Activated CD4-positive, alpha-beta memory T cell treated with anti-CD3 and anti-CD28 coated beads, Interleukin-2, amount 10 ng/mL, durations not matched to agents 7 days and 5 days (primary cell): ENCODE measurements around the gene IFT122. TPM values are rescaled to one million over a fixed set of nuclear protein-coding genes. Genes with fewer than 3 reads are reported as not detected.

Source experiments
- CTCF ChIA-PET: fragments of 350-600 bp; sonication (Branson Sonifier 250); formaldehyde crosslinking; loops from one replicate; lab custom pipeline; 2021; ENCODE audit warnings: antibody characterized with exemption, inconsistent platforms; lab: Charles Lee
- POLR2A ChIA-PET: fragments of 350-600 bp; sonication (Branson Sonifier 250); formaldehyde crosslinking; loops from one replicate; lab custom pipeline; 2021; ENCODE audit warnings: antibody characterized with exemption; lab: Charles Lee
- DNase-seq: peaks from one replicate; pipeline ENCODE4 v3.0.0-alpha.2; 2020
- H3K27ac Mint-ChIP-seq: one replicate; pipeline ENCODE4 v1.8.0; 2021; ENCODE audit warnings: mild to moderate bottlenecking, mixed read lengths
- H3K27me3 Mint-ChIP-seq: one replicate; pipeline ENCODE4 v1.8.0; 2021; ENCODE audit warnings: mixed read lengths
- H3K36me3 Mint-ChIP-seq: one replicate; pipeline ENCODE4 v1.8.0; 2021; ENCODE audit warnings: low read depth, mixed read lengths
- H3K4me1 Mint-ChIP-seq: one replicate; pipeline ENCODE4 v1.8.0; 2021; ENCODE audit warnings: mixed read lengths
- H3K4me3 Mint-ChIP-seq: one replicate; pipeline ENCODE4 v1.8.0; 2021; ENCODE audit warnings: mild to moderate bottlenecking, mixed read lengths
- H3K9me3 Mint-ChIP-seq: one replicate; pipeline ENCODE4 v1.8.0; 2021; ENCODE audit warnings: mixed read lengths
- total RNA-seq, 2 experiments: library from RNA; stranded (reverse); gene quantifications; one replicate each; pipeline ENCODE4 v1.2.3, GENCODE V29; 2021

The IFT122 gene
- total RNA-seq, 2 experiments from 2014 or later = 22.6 to 22.8 TPM

DNA sequence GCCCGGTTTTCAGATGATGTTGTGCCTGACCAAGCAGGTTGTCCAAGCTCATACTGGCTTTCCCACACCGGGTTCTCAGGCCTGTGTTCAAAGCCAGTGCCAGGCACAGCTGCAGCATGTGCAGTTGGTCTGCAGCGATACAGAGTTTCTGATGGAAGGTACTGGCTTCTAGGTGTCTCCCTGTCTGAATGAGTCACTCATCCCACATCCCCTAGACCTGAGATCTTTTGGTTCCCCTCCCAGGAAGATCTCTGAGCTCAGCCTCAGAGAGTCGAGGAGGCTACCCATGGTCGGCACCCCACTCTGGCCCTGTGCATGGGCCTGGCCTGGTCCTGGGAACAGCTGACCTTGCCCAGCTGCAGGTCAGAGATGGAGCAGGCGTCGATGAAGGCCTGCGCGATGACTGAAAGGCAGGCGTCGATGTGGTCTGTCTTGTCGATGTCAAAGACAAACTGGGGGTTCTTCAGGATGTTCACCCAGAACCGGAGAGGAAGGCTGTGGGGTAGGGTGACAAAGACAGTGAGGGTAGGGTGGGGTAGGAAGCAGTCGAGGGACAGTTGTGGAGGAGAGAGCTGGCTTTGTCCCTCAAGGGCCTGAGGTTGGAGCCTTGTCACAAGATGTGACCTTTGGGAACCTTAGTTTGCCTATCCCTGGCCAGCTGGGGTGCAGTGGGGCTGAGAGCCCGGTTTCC, 118.2 kb downstream of the IFT122 start:
- ChIA-PET POLR2A (interaction anchor here (0.9 to 2.2 kb wide), 2 partner anchors 10 to 18 kb away, joined by 3 to 11 read pairs; no protein-coding TSS in a partner anchor), CTCF (interaction anchor here (0.6 to 1.4 kb wide), 2 partner anchors 47 to 68 kb away, joined by 3 to 5 read pairs; no protein-coding TSS in a partner anchor)
- no peaks in the 10 kb centered on the region for H3K9me3 Mint-ChIP-seq
- no peak overlapping the region for H3K4me3 Mint-ChIP-seq
- no peaks in the 10 kb centered on the region for H3K36me3 Mint-ChIP-seq
- H3K4me1 Mint-ChIP-seq = peaks cover 28% of the 10 kb centered on the region
- peak overlapping the region; percentile 65 for H3K27ac Mint-ChIP-seq
- no peak for DNase-seq
- H3K27me3 Mint-ChIP-seq = peaks cover 10% of the 10 kb centered on the region

DNA sequence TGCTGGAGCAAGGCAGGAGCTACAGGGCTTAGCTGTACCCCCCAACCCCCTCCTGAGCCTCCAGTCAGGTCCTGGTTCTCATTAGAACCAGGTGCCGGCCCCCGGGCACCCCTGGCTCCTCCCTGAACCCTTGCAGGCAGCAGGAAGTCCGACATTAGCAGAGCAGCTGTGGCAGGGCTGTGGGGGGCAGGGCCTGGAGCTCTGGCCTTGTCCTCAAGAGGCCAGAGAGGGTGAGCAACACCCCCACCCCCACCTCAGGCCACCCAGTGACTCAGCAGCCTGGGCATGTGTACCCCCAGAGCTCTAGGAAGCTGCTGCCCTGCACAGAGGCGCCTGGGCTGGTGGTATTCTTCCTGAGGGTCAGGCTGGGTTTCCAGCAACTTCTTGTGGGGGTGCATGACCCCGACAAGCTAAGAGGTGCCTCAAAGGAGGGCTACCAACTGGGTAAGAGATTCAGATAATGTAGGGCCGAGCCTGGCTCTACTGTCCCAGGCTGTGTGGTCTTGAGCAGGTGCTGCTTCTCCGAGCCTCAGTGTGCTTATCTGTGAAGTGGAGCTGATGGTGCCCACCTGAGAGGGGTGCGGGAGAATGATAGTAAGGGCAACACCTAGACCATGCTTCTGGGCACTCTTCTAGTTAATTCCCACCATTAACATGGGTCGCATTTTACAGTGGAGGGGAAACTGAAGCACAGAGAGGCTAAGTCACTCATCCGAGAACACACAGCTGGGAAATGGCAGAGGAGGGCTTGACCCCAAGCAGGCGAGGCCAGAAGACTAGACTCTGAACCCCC, 118.9 kb downstream of the IFT122 start:
- CTCF ChIA-PET = interaction anchor here (0.6 to 1.4 kb wide), 3 partner anchors 46 to 297 kb away, joined by 3 to 5 read pairs (median 3); no protein-coding TSS in a partner anchor
- no peaks in the 10 kb centered on the region for H3K9me3 Mint-ChIP-seq
- H3K4me1 Mint-ChIP-seq = peaks cover 22% of the 10 kb centered on the region
- no peaks in the 10 kb centered on the region for H3K36me3 Mint-ChIP-seq
- POLR2A ChIA-PET = interaction anchor here (0.9 to 2.2 kb wide), 2 partner anchors 9 to 17 kb away, joined by 3 to 11 read pairs; no protein-coding TSS in a partner anchor
- H3K4me3 Mint-ChIP-seq = no peak overlapping the region
- peaks cover 9% of the 10 kb centered on the region for H3K27me3 Mint-ChIP-seq
- H3K27ac Mint-ChIP-seq = no peak overlapping the region
- no peak for DNase-seq

DNA sequence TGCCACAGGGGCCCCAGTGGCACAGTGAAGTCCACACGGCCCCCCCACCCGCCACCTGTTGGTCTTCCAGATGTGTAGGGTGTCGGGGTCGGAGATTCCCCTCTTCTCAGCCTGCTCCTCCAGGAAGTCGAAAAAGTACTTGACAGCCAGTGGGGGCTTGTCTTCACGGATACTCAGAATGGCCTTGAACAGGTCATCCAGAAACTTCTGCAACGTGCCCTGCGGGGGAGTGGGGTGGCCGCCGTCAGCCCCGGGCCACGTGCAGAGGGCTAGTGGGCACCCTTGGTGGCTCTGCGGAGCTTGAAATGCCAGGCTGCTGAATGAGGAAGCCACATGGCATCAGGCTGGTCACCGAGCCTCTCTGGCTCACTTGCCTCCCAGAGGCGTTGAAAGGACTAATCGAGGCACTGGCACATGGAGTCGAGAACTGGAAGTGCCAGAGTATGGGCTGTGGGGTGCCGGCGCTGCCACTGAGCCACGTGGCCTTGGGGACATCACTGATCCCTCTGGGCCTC, 119.6 kb downstream of the IFT122 start:
- CTCF ChIA-PET = interaction anchor here (0.6 to 1.4 kb wide), 2 partner anchors 69 to 297 kb away, joined by 3 to 5 read pairs; no protein-coding TSS in a partner anchor
- H3K27ac Mint-ChIP-seq = no peak overlapping the region
- H3K4me1 Mint-ChIP-seq = peaks cover 16% of the 10 kb centered on the region
- no peaks in the 10 kb centered on the region for H3K36me3 Mint-ChIP-seq
- H3K9me3 Mint-ChIP-seq = no peaks in the 10 kb centered on the region
- POLR2A ChIA-PET = interaction anchor here (2.2 kb wide), 1 partner anchor 16 kb away, joined by 11 read pairs; no protein-coding TSS in a partner anchor
- peaks cover 3% of the 10 kb centered on the region for H3K27me3 Mint-ChIP-seq
- H3K4me3 Mint-ChIP-seq = no peak overlapping the region
- DNase-seq = no peak

DNA sequence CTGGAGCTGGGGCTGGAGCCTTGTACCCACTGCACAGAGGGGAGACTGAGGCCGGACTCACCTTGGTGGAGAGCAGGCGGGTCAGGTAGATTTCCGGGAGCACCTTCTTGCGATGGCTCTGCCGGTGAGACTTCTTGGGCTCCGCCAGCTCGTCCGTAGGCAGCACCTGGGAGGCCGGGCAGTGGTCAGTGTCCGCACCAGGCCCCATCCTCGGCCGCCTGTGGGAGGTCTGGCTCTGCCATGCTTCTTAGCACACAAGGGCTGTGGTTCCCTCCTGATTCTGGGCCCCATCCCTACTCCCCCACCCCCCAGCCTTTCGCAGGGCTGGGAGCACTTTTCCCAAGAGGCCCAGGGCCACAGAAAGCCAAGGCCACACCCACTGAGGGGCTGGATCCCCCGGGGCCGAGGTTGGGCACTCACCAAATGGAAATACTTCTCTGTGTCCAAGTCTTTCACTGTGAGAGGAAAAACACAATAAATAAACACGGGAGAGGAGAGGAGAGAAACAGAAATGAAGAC, 120.3 kb downstream of the IFT122 start:
- CTCF ChIA-PET = no interaction called here
- DNase-seq = no peak
- POLR2A ChIA-PET = no interaction called here
- H3K27ac Mint-ChIP-seq = no peak overlapping the region
- no peak overlapping the region for H3K4me3 Mint-ChIP-seq
- H3K27me3 Mint-ChIP-seq = peaks cover 2% of the 10 kb centered on the region
- H3K36me3 Mint-ChIP-seq = no peaks in the 10 kb centered on the region
- H3K4me1 Mint-ChIP-seq = peaks cover 15% of the 10 kb centered on the region
- no peaks in the 10 kb centered on the region for H3K9me3 Mint-ChIP-seq

DNA sequence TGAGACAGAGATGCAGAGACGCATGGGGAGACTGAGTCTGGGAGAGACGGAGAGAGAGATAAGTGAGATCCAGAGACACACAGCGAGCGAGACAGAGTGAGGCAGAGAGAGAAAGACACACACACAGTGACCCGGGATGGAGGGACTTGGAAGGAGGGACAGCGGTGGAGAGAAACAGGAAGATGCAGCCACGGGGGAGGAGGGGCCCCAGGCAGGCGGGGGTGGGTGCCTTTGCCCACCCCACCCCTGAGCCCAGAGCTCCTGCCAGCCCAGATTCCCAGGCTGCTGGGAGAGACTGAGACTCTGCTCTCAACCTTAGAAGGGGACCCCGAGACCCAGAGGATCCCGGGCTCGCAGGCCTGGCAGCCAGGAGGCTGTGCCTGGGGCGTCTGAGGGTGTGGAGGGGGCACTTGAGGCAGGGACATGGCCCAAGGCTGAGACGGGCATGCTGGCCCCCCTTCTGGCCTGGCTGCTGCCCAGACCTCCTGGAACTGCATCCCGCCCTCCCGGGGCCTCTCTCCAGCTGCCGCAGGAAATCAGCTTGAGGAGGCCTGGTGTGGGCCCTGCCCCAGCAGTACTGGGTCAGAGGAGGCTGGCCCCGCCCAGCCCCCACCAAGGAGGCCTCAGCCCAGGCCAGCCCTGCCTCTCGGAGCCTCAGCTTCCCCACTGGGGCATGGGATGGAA, 121.0 kb downstream of the IFT122 start:
- DNase-seq = no peak
- Mint-ChIP-seq H3K27me3 (peaks cover 2% of the 10 kb centered on the region), H3K4me1 (peaks cover 15% of the 10 kb centered on the region), H3K9me3 (no peaks in the 10 kb centered on the region), H3K27ac (no peak overlapping the region), H3K4me3 (no peak overlapping the region), H3K36me3 (no peaks in the 10 kb centered on the region)
- POLR2A ChIA-PET = interaction anchor here (1.6 kb wide), 1 partner anchor 45 kb away, joined by 4 read pairs; the partner anchor contains the start of gene PLXND1
- CTCF ChIA-PET = no interaction called here

DNA sequence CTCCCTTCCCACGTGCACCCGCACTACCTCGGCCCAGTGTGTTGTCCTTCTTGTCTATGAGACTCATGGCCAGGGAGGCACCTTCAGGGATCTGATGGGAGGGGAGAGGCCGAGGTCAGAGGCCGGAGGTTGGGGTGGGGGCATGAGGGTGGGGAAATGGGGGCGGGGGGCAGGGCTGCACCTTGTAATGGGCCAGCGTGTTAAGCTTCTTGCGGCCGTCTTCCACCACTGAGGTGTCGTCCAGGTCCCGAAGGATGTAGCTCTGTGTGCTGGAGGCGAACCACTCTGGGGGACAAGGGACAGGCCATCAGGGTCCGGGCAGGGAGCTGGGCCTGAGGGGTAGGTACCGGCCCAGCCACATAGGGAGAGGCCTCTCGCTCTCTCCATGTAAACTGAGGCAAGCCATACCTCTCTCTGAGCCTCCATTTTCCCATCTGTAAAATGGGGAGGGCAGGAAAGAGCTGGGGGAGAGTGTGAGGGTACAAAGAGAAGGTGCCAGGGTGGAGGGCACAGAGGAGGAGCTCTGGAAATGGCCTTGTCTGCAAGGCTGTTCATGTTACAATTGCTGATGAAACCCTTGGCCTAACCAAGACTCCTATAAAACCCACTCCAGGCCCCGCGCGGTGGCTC, 121.7 kb downstream of the IFT122 start:
- Mint-ChIP-seq H3K27ac (no peak overlapping the region), H3K27me3 (peaks cover 2% of the 10 kb centered on the region), H3K9me3 (no peaks in the 10 kb centered on the region), H3K36me3 (no peaks in the 10 kb centered on the region), H3K4me1 (peaks cover 15% of the 10 kb centered on the region), H3K4me3 (no peak overlapping the region)
- CTCF ChIA-PET = no interaction called here
- POLR2A ChIA-PET = interaction anchor here (1.6 kb wide), 1 partner anchor 44 kb away, joined by 4 read pairs; the partner anchor contains the start of gene PLXND1
- no peak for DNase-seq

DNA sequence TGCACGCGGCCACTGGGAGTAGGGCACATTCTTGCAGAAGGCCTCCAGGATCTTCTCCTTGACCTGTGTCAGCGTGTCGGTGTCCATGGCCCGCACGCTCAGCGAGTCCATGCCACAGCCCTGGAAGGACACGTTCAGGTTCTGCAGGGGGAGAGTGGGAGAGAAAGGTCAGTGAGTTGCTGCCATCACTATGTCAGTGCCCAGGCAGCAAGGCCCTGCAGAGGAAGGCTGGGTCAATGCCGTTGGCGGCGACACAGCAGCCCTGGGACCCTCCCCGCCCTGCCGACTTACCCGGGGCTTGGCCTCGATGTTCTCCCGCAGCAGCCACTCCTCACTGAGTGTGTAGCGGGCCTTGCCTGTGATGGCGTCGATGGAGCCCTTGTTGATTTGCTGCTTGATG, 122.8 kb downstream of the IFT122 start:
- ChIA-PET CTCF (no interaction called here), POLR2A (interaction anchor here (1.6 kb wide), 1 partner anchor 43 kb away, joined by 4 read pairs; the partner anchor contains the start of gene PLXND1)
- H3K27me3 Mint-ChIP-seq = peaks cover 2% of the 10 kb centered on the region
- no peak overlapping the region for H3K27ac Mint-ChIP-seq
- H3K4me1 Mint-ChIP-seq = peaks cover 12% of the 10 kb centered on the region
- no peak overlapping the region for H3K4me3 Mint-ChIP-seq
- DNase-seq = no peak
- no peaks in the 10 kb centered on the region for H3K36me3 Mint-ChIP-seq
- no peaks in the 10 kb centered on the region for H3K9me3 Mint-ChIP-seq

DNA sequence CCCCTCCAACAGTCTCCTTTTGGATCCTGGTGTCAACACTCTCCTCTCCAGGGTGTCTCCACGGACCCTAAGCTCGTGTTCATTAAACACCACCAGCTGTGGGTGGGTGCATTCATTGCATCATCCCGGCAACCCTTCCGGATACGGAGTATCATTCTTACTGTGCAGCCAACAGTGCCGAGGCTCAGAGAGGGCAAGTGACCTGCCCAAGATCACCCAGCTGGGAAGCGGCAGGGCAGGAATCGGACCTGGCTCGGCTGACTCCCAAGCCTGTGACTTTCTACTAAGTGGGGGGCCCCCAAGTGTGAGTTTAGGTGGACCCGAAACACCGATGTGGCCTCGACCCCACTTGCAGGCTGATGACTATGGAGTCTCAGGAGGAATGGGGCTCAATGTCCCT, 123.3 kb downstream of the IFT122 start:
- no peak for DNase-seq
- Mint-ChIP-seq H3K27me3 (peaks cover 2% of the 10 kb centered on the region), H3K27ac (no peak overlapping the region), H3K36me3 (no peaks in the 10 kb centered on the region), H3K4me1 (peaks cover 9% of the 10 kb centered on the region), H3K4me3 (no peak overlapping the region), H3K9me3 (no peaks in the 10 kb centered on the region)
- ChIA-PET CTCF (no interaction called here), POLR2A (no interaction called here)

DNA sequence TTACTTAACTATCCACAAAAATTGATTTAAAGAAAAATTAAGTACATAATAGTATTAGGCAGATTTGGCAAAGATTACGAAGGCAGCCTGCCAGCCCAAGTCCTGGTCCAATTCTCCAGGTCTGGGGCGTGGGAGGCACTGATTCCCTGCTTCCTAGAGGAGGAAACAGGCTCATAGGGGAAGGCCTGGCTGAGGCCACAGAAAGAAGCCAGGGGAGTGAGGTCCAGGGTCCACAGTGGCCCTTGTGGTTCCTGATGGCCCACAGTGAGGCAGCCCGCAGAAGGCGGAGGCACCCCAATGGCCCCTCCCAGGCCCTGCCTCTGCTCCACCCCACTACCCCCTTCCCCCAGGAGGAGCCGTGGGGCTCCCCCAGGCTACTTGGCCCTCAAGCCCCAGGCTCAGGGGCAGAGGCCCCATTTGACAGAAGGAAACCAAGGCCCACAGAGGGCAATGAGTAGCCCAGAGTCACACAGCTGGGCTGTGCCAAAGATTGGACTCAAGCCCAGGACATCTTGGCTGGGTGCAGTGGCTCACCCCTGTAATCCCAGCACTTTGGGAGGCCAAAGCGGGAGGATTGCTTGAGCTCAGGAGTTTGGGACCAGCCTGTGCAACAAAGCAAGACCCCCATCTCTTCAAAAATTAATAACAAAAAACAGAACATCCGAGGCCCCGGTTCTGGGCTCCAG, 124.0 kb downstream of the IFT122 start:
- Mint-ChIP-seq H3K27me3 (peaks cover 2% of the 10 kb centered on the region), H3K9me3 (no peaks in the 10 kb centered on the region), H3K27ac (no peak overlapping the region), H3K36me3 (no peaks in the 10 kb centered on the region), H3K4me1 (peaks cover 5% of the 10 kb centered on the region), H3K4me3 (no peak overlapping the region)
- CTCF ChIA-PET = no interaction called here
- POLR2A ChIA-PET = no interaction called here
- no peak for DNase-seq

DNA sequence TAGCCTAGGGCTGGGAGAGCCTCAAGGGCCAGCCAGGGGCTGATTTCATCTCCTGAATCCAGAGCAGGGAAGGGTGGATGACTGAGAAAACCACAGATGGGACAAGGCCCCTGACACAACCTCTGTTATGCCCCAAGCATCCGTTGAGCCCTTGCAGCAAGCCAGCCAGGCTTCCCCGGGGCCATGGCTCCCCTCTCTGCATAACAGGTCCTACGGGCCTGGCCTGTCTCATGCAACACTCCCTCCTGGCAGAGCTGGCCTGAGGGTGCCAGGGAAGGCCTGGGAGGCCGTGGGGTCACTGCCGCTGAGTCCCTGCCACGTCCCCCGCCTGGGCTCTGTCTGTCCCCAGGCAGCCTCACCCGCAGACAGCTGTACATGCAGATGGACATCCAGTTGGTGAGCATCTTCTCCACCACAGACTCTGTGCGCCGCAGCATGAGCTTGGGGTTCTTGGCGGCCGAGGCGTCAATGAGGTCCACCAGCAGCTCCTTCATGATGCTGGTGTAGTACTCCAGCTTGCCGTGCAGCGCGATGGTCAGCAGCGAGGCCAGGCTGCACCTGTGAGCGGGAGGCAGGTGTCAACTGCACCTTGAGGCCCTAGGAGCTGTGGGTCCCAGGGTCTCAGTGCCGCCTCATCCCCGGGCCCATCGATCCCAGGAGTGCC, 125.1 kb downstream of the IFT122 start:
- Mint-ChIP-seq H3K4me3 (no peak overlapping the region), H3K27me3 (peaks cover 5% of the 10 kb centered on the region), H3K27ac (no peak overlapping the region), H3K36me3 (no peaks in the 10 kb centered on the region), H3K4me1 (peaks cover 5% of the 10 kb centered on the region), H3K9me3 (no peaks in the 10 kb centered on the region)
- ChIA-PET POLR2A (interaction anchor here (1.2 to 1.3 kb wide), 2 partner anchors 12 to 40 kb away, joined by 3 to 5 read pairs; no protein-coding TSS in a partner anchor), CTCF (no interaction called here)
- DNase-seq = no peak

DNA sequence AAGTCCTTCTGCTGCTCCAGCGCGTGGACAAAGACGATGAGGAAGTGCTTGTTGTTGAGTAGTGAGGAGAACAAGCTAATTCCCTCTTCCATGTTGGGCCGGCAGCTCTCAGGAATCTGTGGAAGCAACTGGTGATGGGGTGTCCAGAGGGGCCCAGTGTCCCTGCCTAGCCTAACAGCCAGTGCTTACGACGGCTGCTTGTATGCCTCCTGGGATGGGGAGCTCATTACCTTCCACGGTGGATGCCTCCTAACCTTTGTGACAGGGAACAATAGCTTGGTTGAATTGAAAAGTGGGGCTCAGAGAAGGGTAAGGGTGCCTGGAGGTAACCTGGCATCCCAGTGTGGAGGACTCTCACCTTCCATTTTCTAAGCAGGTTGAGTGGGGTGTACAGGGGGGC, 125.9 kb downstream of the IFT122 start:
- Mint-ChIP-seq H3K4me3 (no peak overlapping the region), H3K27ac (no peak overlapping the region), H3K27me3 (peaks cover 2% of the 10 kb centered on the region), H3K4me1 (peaks cover 2% of the 10 kb centered on the region), H3K9me3 (no peaks in the 10 kb centered on the region), H3K36me3 (no peaks in the 10 kb centered on the region)
- ChIA-PET POLR2A (interaction anchor here (1.2 to 1.3 kb wide), 2 partner anchors 11 to 39 kb away, joined by 3 to 5 read pairs; no protein-coding TSS in a partner anchor), CTCF (no interaction called here)
- no peak for DNase-seq
